AG09319 (cell line): ENCODE data around the gene AJM1.

ENCODE experiments used
- DNase-seq: peaks from one replicate; pipeline ENCODE4 v3.0.0-alpha.2; 2010; ENCODE audit warnings: low read depth; ENCODE audit errors: extremely low read depth
- TF ChIP-seq, protein P1 (sequence below): IDR thresholded peaks from 2 replicates; pipeline ENCODE4 v1.5.1; 2011; ENCODE audit warnings: low read depth, mild to moderate bottlenecking, inconsistent platforms, low read length, moderate library complexity

AJM1 gene

DNA sequence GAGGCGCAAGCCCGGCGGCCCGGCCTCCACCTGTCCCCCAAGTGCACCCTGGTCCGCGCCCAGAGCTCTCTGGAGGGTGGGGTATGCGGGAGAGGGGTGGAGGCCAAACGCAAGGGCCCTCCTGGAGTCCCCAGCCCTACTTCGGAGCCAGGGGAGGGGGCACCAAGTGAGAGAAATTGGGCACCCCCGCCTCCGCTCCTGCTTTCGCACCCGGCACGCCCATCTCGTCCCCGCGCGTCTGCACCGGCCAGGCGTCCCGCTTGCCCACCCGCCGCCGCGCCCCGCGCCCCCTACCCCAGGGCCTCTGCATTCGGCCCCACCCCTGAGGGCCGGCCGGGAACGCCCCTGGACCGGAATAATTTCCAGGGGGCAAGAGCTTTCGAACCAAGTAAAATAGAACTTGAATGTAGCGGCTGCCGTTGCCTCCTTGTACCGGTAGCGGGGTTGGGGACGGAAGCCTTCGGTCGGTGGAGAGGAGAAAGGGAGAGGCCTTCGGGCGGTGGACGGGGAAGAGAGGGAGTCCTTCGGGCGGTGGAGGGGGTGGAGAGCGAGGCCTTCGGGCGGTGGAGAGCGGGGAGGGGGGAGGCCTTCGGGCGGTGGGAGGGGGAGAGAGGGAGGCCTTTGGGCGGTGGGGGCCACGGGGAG lies 6.2 kb downstream of the AJM1 start:
- no peak for DNase-seq
- TF ChIP-seq, protein P1, sequence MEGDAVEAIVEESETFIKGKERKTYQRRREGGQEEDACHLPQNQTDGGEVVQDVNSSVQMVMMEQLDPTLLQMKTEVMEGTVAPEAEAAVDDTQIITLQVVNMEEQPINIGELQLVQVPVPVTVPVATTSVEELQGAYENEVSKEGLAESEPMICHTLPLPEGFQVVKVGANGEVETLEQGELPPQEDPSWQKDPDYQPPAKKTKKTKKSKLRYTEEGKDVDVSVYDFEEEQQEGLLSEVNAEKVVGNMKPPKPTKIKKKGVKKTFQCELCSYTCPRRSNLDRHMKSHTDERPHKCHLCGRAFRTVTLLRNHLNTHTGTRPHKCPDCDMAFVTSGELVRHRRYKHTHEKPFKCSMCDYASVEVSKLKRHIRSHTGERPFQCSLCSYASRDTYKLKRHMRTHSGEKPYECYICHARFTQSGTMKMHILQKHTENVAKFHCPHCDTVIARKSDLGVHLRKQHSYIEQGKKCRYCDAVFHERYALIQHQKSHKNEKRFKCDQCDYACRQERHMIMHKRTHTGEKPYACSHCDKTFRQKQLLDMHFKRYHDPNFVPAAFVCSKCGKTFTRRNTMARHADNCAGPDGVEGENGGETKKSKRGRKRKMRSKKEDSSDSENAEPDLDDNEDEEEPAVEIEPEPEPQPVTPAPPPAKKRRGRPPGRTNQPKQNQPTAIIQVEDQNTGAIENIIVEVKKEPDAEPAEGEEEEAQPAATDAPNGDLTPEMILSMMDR = no peak

DNA sequence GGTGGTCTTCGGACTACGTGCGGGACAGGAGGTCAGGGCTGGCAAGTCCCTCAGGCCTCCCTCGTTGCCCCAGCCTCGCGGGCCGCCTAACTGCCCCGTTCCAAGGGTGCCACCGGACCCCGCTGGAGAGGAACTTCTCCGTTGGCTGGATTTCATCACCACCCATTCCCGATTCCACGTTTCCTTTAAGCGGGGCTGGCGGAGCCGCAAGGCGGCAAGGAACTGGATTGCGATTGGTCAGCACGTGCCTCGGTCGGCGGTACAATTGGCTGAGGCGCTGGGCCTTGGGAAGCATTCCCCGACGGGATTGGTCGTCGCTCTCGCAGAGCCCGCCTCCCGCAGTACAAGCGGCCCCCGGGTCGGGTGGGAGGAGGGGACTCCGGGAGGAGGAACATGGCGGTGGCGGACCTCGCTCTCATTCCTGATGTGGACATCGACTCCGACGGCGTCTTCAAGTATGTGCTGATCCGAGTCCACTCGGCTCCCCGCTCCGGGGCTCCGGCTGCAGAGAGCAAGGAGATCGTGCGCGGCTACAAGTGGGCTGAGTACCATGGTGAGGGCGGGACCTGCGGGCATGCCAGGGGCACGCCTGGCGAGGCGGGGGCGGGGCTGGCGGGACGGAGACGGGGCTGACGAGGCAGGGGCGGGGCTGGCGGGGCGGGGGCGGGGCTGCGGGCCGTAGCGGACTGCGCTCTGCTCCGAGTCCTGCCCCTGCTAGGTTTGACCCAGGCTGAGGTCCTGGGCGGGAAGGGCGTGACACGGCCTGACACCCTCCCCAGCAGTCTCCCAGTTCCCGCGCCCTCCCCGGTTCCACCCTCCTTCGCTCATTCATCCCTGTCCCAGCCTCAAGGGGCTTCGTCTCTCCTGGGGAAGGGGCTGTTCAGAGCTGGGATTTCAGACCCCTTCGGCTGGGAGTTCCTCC lies 7.0 kb downstream of the AJM1 start, which contains the start of gene PHPT1:
PHPT1 (plus strand) TSS at position 372 of the 922 bp plus-strand sequence; CDS start at position 394, 22 bp downstream.
- TF ChIP-seq, protein P1 = no peak
- DNase-seq = peak; percentile 98

DNA sequence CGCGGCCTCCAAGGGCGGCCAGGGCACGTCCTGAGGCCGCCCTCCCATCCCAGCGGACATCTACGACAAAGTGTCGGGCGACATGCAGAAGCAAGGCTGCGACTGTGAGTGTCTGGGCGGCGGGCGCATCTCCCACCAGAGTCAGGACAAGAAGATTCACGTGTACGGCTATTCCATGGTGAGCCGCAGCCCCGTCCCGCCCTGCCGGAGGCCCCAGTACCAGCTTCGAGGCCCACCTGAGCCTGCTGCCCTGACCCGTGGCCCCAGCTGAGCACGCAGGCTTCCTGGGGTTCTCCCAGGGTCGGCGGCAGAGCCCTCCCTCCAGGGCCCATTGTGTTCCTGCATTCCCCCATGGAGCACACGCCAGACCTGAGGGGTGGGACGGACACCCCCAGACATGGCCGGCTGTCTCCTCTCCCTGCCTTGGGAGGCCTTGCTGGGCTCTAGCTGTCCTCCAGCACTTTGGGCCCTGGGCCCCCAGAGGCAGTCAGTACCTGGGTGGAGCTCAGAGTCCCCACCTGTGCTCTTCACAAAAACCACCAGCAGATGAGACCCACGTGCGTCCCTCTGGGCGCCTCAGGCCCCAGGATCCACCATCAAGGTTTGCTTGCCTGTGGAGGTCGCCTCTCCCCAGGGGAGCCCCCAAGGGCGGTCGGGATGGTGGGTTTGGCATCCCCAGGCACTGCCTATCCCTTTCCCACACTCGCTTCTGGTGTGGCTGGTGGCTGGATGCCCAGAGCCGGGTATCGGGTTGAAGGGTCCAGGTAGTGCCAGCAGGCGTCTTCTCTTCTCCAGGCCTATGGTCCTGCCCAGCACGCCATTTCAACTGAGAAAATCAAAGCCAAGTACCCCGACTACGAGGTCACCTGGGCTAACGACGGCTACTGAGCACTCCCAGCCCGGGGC lies 7.9 kb downstream of the AJM1 start:
- no peak for DNase-seq
- TF ChIP-seq, protein P1 = no peak

DNA sequence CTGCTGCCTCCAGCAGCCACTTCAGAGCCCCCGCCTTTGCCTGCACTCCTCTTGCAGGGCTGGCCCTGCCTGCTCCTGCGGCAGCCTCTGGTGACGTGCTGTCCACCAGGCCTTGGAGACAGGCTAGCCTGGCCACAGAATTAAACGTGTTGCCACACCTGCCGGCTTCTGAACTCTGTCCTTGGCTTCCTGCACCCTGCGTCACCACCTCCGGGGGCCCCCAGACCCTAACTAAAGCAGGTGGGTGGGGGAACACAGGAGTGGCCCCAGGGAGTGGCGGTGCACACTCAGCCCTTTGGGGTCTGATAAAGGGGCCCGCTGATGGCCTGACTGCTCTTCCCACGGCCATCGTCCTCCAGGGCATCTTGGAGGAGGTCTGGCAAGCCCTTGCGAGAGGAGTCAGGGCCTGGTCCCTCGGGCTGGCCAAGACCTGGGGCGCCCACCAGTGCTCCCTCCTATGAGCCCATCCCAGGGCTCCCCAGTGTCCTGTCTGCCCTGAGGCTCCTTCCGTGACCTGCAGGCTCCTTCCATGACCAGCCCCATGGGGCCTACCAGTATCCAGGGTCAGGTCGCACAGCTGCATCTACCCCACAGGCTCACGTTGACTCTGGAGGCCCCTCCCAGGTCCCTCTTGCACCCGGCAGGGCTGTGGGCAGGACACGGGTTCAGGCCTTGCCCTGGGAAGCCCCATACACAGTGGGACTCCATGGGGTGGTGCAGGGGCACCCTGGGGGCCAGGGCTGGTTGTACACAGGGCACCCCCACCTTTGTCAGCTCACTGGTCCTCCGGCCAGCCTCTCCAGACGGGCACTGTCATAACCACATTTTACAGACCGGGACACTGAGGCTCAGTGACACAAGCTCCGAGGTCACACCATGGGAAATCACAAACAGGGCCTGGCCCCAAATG lies 8.8 kb downstream of the AJM1 start:
- no peak for DNase-seq
- TF ChIP-seq, protein P1 = no peak

DNA sequence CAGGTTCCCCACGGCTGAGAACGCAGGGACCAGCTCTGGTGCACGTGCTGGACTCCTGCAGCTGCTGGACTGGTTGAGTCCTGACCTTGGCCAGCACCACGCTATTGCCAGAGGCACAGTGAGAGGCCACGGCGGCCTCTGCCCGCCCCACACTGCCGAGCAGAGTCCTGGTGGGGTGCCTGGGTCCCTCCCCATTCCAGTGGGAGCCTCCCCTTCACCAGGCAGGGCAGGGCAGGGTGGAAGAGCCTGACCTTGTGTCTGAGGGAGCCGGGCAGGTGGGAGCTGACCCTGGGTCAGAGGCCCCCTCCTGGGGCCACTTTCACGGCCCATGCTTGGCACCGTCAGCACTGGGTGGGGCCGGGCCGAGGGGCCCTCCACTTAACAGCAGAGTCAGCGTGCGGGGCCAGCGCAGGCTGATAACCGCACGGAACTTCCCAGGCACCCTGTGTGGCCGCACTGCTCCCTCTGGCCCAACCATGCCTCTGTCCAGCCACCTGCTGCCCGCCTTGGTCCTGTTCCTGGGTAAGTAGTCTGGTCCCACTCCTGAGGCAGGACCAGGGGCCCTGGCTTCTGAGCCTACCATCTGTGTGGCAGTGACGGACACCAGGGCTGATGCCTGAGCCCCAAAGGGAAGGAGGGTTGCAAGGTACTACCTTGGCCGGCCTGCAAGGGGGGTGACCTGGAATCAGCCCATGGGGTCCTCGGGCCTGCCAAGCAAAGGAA lies 9.8 kb downstream of the AJM1 start, which contains the start of gene MAMDC4:
MAMDC4 (plus strand) TSS at position 406 of the 723 bp plus-strand sequence; CDS start at position 477, 71 bp downstream.
- TF ChIP-seq, protein P1 = no peak
- no peak for DNase-seq
